CMK (cell line): ENCODE measurements around the gene MICAL3.
"Not testable (repeated sequence)": the region's sequence is repeated elsewhere in the genome, so short reads cannot be mapped to it uniquely, and the experiment has no call there.

Experiments used
- DNase-seq: peaks from one replicate; pipeline ENCODE4 v3.0.0-alpha.2; 2010; ENCODE audit warnings: low read depth

MICAL3 gene

DNA sequence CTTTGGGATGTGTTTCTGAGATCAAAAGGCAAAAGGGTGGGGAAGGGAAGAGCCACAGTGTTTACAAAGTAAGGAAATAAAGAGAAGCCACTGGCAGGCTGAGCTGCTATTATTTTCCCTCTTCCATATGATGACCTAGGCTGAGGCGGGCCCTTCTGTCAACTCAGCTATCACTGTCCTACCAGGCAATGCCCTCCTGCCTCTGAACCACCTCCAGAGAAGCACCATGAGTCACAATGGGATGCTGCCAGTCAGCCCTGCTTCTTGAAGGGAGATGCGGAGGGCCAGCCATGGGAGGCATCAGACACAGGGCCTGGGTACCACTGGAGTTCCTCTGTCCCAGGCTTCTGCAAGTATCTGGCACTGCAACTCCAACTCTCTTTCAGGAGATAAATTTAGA, 142.2 kb downstream of the MICAL3 start:
- no peak for DNase-seq

DNA sequence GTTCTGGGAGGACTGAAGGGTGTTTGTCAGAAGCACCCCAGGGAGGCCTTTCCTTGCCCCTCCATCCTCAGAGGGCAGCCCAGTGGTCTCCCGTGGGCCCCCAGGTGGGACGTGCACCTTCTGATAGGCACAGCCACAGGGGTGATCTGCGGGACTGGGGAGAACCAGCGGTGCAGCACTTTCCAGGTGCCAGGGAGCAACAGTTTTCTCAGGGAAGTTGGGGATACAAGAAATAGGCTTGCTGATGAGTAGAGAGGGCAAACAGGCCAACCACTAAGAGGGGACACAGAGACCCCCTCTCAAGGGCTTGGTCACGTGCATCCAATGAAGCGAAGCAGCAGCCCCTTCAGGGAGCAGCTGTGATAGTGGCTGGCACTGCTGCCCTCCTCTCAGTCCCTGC, 143.0 kb downstream of the MICAL3 start:
- no peak for DNase-seq

DNA sequence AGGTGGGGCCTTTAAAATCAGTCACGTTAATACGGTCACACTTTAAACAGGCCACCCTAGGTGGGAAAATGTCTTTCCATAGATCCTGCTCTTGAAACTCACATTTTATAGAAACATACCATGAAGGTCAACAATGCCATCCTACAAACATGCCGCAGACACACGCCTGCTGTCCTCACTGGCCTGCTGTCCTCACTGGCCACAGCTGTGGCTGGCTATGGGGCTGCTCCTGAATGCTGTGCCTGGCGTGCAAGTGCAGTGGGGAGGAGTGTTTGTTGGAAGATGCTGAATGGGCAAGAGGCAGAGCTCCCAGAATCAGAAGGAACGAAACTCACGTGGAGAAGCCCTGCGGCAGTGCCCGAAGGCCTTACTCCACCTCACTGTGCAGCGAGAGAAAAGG, 143.9 kb downstream of the MICAL3 start:
- DNase-seq, result no peak

DNA sequence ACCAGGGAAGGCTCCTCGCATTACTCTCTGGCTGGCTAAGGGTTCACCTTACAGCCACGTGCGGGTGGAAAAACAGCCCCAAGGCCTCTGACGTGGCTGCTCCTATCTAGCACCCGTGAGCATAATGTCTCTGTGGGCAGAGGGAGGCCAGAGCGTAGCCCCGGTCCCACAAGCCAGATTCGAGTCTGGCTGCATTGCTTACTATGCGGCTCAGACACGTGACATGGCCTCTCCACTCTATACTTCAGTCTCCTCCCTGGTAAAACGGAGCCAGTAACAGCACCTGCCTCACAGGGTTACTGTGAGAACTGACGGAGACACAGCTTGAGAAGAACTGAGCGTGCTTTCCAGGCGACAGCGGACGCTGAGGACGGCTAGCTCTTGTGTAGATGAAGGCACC, 144.3 kb downstream of the MICAL3 start:
- DNase-seq, result no peak

DNA sequence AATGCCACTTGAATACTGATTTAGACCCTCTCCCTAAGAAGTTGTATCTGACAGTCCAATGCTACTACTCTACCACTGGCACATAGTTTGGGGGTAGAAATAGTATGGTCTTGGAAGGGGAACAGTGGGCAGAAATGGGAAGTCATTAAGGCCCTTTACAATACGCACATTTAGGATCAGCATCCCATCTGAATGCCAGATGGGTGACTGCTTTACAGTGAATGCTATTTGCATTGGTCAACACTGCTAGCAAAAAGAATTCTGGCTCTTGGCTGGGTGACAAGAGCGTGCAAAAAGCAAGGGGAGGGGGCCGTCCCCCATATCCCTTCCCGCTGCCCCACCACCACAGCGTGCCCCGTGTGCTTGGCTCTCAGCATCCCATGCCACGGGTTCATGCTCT, 145.4 kb downstream of the MICAL3 start:
- no peak for DNase-seq

DNA sequence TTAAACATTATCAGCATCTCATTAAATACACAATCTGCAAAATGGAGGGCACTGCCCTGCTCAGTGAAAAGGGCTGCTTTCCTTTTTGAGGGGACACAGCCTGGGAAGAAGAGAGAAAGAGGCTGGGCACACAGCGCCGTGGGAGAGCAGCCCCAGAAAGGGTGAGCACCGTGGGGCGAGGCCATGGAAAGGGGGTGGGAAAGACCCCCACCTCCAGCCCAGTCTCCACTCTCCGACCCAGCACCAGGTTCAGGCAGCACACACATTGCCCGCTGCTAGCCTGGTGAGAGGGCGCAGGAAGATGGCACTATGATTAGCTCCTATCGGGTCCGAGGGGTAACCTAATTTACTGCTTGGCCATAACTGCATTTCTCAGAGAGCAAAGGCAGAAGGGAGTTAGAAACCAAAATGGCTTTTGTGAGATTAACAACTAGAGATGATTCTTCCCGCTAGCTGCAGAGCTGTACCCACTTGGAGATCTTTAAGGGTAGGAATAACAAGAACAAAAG, 146.1 kb downstream of the MICAL3 start:
- no peak for DNase-seq

DNA sequence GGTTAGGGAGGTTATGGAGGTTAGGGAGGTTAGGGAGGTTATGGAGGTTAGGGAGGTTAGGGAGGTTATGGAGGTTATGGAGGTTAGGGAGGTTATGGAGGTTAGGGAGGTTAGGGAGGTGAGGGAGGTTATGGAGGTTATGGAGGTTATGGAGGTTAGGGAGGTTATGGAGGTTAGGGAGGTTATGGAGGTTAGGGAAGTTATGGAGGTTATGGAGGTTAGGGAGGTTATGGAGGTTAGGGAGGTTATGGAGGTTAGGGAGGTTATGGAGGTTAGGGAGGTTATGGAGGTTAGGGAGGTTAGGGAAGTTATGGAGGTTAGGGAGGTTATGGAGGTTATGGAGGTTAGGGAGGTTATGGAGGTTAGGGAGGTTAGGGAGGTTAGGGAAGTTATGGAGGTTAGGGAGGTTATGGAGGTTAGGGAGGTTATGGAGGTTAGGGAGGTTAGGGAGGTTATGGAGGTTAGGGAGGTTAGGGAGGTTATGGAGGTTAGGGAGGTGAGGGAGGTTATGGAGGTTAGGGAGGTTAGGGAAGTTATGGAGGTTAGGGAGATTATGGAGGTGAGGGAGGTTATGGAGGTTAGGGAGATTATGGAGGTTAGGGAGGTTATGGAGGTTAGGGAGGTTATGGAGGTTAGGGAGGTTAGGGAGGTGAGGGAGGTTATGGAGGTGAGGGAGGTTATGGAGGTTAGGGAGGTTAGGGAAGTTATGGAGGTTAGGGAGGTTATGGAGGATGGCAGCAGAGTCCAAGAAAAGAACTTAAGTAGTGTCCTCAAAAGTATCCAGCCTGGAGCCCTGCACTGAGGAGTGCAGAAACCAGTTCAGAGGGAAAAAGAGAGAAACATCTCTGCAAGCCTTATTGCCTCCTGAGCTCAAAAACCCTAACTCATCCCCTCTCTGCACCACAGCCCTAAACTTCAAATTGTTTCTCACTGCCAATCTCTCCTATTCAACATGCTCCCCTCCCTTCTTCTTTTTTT, 147.2 kb downstream of the MICAL3 start:
- DNase-seq, result not testable (repeated sequence)

DNA sequence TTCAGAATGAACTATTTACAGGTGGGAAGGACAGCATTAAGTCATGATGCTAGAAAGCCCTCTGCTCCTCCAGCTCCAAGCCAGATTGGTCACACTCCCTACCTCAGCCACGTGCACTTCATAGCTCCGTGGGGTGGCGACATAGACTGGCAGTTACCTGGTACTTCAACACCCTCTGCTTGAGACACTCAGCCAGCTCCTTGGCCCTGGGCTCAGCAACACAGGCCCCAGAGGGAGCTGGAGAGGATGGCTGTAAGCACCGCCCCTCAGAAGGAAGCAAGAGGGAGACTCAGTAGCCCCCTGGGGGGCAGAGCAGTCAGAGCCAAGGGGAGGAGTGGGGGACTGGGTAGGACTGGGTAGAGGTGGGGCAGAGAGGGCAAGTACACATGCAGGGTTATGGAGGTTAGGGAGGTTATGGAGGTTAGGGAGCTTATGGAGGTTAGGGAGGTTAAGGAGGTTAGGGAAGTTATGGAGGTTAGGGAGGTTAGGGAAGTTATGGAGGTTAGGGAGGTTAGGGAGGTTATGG, 148.0 kb downstream of the MICAL3 start:
- no peak for DNase-seq

DNA sequence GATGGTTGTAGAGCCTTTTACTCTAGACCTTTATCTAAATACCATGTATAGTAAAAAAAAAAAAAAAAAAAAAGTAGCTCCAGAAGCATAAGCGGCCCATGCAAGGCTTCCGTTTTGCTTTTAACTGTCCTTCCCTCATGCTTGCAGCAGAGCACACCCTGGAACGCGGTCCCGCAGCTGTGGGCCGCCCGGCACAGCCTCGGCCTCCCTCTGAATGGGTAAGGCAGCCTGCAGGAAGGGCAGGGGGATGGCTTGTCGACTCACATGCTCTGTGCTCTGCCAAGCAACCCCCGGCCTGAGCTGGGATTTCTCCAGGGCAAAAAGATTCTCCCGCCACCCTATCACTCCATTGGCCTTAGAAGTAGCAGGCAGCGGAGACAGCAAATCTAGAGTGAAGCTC, 148.7 kb downstream of the MICAL3 start:
- DNase-seq, result no peak

DNA sequence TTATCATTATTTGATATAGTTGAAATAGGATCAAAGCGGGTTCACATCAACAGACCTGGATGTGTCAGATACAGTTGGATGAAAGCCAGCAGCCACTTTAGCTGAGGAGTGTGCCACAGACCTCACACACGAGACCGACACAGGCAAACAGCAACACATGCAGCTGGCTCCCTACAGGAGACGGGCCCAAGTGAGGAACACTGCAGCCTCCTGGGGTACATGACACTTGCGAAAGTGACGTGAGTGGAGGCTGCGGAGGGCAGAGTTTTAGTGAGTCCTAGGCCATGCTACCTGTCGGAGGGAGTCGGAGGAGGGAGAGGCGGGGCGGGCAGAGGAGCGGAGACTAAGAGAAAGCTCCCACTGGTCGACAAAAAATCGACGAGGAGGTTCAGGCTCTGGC, 149.2 kb downstream of the MICAL3 start:
- no peak for DNase-seq

DNA sequence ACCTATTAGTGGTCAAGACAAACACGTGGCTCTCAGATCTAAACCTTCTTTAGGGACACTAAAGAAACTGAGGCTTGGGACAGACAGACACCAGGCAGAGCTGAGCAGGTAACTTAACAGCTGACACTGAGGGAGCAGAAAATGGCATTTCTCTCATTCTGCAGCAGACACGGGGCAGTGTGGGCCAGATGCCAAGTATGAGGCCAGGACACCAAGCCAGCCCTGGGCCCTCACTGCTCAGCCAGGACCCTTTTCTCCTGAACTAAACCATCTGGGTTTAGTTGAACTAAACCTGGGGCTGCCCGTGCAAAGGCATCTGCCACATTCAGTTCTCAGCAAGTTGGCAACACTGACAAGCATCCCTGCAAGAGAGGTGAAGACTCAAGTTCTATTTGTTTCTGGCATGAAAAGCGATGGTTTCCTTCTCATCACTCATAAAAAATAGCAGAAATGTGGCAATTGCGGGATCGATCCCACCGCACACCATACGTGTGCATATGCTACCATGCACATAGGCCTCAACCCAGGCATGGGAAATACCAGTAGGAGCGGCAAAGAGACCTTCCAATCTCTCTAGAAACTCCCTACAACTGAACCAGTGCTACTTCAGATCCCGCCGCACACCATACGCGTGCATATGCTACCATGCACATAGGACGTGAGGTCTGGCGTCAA, 150.0 kb downstream of the MICAL3 start:
- DNase-seq, result no peak

DNA sequence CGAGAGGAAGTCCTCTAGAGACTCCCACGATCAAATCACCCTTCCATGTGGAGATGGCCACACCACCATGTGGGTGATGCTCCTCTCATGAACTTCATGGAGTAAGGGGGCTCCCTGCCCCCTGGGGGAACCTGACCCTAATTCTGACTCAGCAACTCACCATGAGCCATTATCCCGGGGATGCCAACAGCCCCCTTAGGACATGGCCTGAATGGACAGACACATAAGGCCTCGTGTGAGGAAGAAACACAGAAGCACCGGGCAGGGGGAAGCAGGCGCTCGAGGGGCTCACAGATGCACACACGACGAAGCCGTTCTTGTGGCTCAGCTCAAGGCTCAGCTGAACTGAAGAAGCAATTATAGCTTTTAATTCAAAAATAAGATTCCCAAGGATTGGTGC, 150.6 kb downstream of the MICAL3 start:
- no peak for DNase-seq

DNA sequence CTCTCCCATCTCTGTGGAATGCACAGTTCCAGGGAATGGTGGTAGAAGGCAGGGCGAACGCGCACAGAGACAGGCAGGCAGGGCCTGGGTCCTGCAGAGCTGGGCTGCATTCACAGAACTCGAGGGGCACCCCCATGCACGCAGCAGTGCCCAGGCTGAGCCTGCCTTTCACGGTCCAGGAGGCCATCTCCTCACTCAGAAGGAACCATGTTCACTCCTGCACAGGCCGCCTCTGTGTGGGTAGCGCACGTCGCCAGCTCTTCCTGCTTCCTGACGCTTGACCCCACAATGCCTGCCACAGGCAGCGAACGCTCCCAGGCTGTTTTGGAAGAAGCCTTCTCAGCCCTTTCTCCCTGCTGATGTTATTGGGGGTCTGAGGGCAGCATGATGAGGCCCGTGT, 151.2 kb downstream of the MICAL3 start:
- DNase-seq, result no peak

DNA sequence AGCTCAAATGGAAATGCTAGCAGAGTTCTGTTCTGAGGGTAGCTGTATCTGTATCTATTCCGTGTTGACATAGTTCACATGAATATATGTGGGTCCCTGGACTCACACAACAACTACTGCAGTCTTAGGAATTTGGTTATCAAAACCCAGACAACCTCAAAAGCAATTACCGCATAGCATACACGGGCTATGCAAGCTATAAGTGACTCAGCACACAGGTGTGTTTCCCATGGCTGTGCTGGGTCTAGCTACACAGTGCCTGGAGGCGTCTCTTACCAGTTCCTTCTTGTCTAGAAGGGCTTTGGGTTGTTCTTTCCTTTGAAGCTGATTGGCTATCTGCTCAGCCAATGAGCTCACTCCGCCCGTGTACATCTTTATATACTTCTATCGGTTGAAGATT, 151.9 kb downstream of the MICAL3 start:
- no peak for DNase-seq

DNA sequence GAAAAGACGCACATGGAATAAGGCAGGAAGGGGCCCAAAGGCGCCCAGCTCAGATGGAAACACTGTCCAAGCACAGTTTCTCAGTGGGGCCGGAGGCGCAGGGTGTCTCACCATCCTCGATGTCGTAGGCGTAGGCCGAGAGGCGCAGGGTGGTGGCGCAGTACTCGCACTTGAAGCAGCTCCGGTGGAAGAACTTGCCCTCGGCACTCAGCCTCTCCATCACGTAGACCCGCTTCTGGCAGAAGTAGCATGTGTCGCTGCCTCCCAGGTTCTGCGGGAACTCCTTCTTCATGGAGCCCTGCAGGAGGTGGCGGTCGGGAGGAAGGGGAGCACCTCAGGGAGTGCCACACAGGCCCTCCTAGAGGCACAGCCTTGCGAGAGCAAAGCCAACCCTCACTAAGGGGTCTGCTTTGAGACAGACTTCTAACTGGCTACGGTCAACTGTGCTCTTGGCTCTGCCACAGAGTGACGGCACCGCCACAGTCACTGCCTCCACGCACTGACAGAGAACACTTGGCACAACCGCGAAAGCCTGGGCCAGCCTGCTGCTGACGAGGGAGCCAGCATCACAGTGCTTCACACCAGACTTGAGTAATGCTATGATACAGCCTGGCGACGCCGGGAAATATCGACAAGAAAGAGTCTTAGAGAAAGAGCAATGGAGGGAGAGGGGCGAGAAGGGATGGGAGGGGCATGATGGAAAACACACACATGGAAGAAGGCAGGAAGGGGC, 152.5 kb downstream of the MICAL3 start:
- DNase-seq, result no peak

DNA sequence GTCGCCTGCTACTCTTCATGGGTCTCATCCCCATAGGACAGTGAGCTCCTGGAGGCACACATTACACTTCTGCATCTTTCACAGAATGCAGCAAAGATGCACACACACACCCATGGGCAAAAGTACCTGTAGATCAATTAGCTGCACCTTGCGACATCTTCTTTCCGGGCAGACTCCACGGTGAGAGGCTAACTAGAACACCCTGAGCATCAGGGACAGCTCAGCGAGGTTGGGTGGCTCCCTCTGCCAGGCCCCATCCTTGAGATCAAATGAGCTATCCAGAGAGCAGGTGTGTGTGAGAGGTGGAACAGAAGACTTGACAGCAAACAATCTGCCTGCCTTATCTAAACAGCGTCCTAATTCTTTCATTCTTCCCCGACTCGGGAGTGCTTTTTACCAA, 154.0 kb downstream of the MICAL3 start:
- no peak for DNase-seq

DNA sequence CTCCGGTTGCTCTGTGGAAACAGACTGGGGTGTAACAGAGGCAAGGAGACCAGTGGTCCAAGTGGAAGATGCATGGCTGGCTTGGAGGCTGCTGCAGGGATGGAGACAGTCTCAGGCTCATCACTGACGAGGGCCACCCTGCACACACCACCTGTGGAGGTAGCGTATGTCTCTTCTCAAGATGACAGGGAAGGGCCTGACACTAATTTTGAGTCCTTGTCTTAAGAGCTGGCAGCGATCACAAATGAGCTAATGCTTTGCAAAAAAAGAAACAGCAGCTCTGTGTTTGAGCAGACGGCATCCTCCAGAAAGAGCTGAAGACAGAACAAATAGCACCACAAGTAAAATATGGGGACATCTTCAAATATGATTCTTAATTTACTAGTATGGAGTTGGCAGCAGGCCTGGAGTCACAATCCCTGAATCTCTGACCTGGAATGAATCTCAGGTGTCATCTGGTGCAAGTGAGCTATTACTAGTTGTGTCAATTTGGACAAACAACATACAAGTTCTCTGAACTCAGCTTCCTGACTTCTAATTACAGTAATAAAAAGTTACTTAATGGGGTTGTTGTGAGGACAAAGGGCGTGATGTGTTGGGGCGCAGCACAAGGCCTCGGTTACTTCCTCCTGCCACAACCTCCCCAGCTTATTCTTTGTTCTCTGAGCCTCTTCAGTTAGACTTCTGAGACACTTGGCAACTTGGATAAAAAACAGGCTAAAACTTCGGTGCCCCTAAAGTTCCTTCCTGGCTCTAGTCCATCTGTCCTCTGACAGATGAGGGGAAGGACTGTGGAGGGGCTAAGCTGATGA, 154.9 kb downstream of the MICAL3 start:
- DNase-seq, result no peak

DNA sequence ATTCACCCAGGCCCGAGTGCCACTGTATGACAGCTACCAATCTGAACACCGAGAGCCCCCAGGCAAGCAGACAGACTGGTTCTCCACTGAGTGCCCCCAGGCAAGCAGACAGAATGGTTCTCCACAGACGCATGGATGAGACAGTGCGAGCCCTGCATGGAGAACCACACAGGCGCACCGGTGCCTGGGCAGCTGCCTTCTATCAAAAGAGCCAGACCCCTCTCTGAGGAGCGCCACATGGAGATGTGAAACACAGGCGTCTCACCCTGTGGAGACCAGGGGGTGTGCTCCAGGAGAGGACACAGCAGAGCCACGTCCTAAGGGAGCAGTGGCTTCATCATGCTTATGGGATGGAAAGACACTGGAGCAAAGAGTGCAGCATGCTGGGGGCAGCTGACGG, 155.6 kb downstream of the MICAL3 start:
- no peak for DNase-seq

DNA sequence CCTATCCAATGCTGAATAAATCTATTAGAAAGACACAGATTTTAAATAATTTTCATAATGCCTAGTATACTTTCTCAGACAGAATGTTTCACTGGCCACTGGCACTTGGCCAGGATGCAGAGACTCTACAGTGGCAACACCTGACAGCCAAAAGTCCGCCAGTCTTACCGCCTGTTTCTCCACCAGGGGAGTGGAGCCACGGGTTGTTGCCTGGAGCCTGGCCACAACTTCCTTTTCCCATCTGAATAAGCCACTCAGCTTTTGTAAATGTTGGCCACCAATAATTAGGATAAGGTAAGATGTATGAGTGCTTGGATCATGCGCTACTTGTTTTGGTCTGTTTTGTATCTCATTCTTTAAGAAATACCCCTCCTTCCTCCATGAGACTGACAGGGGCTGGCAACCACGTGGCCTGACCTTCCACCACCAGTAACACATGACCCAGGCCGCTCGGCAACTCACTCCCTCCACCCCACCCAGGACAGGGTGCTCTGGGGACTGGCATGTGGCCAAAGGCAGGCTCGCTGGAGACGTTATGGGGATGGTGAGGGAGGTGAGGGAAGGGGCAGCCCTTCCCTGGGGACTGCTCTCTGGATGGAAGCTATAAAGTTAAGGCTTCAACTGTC, 157.1 kb downstream of the MICAL3 start:
- DNase-seq, result peak; percentile 24

DNA sequence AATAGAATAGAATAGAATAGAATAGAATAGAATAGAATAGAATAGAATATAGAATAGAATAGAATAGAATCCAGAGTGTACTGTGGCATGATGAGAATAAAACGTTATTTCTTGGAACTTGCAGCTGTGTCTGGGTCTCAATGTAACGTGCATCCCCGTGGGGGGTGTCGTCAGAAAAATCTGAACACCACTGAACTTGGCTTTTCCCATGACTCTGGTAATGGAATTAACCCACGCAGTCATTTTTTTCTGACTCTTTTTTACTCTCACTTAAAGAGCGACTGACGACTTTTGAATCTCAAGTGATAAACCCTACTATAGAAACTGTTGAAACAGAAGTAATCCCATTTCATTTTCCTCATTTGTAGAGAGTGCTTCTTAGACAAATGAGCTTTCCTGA, 157.7 kb downstream of the MICAL3 start:
- DNase-seq, result no peak

DNA sequence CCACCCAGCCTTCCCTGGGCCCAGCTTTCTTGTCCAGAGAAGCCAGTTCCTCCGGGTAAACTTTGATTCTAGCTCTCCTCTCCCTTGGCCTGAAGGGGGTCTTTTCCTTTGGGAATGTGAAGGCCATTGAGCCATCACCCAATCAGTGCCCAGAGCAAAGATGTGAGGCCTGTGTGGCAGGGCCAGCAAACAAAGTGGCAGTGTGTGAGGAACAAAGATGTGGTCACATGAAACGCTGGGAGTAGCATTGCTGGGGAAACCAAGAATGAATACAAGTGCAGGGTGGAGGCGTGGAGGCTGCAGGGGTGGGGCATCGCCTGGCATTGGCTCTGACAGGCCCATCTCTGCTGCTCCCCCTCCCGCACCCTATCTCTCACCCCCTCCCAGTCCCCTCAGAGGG, 158.2 kb downstream of the MICAL3 start:
- DNase-seq, result no peak
